Prostate gland (tissue), 2 donors: ENCODE results near the gene FAM89A.

Experiments
- CTCF ChIP-seq, 4 experiments: fragments of 200-600 bp in 2 of 4; fragments of 450-650 bp in 2 of 4; sonication (generic) in 2 of 4; IDR thresholded peaks; 1 replicate in 3 of 4; 2 replicates in 1 of 4; pipeline ENCODE4 v1.5.1; 2016 to 2019; ENCODE audit warnings: antibody characterized with exemption in 4 of 4, mild to moderate bottlenecking in 2 of 4, moderate library complexity in 2 of 4
- POLR2A ChIP-seq: fragments of 450-650 bp; IDR thresholded peaks from one replicate; pipeline ENCODE4 v1.6.1; 2016; ENCODE audit warnings: antibody characterized with exemption, mild to moderate bottlenecking
- POLR2AphosphoS5 ChIP-seq: sonication (generic); formaldehyde crosslinking; IDR thresholded peaks from one replicate; pipeline ENCODE4 v1.6.1; 2017; ENCODE audit warnings: antibody characterized with exemption

- no peak for TF ChIP-seq CTCF (IDR thresholded peaks at IDR 0.05)
- TF ChIP-seq POLR2AphosphoS5 = no peak
- no peak for TF ChIP-seq POLR2A
Measured at GRCh38 chr1:231000639-231001038, 39.4 kb downstream of the FAM89A start.
